SIG-M5 (cell line): ENCODE measurements around the gene BTBD9.
"Not testable (repeated sequence)": the region's sequence is repeated elsewhere in the genome, so short reads cannot be mapped to it uniquely, and the experiment has no call there.

ENCODE experiments used
- DNase-seq: peaks from one replicate; lab custom pipeline; 2025; lab: John Stamatoyannopoulos, UW

BTBD9 gene

GRCh38 chr6:38144365-38144945 lies 495.3 kb downstream of the BTBD9 start:
- DNase-seq = no peak

GRCh38 chr6:38143191-38144150 lies 496.3 kb downstream of the BTBD9 start:
- no peak for DNase-seq

- no peak for DNase-seq
Measured at GRCh38 chr6:38142178-38142902, 497.4 kb downstream of the BTBD9 start.

GRCh38 chr6:38141716-38142115 lies 498.0 kb downstream of the BTBD9 start:
- no peak for DNase-seq

- no peak for DNase-seq
Measured at GRCh38 chr6:38141085-38141484, 498.6 kb downstream of the BTBD9 start.

GRCh38 chr6:38138374-38138773 lies 501.4 kb downstream of the BTBD9 start:
- no peak for DNase-seq

GRCh38 chr6:38137608-38138265 lies 502.0 kb downstream of the BTBD9 start:
- DNase-seq = no peak

GRCh38 chr6:38136547-38136946 lies 503.2 kb downstream of the BTBD9 start:
- DNase-seq = no peak

GRCh38 chr6:38134704-38135088 lies 505.0 kb downstream of the BTBD9 start:
- DNase-seq = no peak

GRCh38 chr6:38133932-38134703 lies 505.6 kb downstream of the BTBD9 start:
- no peak for DNase-seq

GRCh38 chr6:38131527-38131965 lies 508.2 kb downstream of the BTBD9 start:
- no peak for DNase-seq

GRCh38 chr6:38127284-38127683 lies 512.4 kb downstream of the BTBD9 start:
- DNase-seq = no peak

GRCh38 chr6:38124224-38124926 lies 515.4 kb downstream of the BTBD9 start:
- not testable (repeated sequence) for DNase-seq

- DNase-seq = no peak
Measured at GRCh38 chr6:38119516-38119915, 520.2 kb downstream of the BTBD9 start.

GRCh38 chr6:38118791-38119365 lies 520.9 kb downstream of the BTBD9 start:
- DNase-seq = no peak
